Karpas-422 (cell line): Measurements from ENCODE around the gene PDX1. TPM values are rescaled to one million over a fixed set of nuclear protein-coding genes. Genes with fewer than 3 reads are reported as not detected.
A peak's percentile ranks its signal among the peaks of the same experiment; 100 is the strongest.

Experiments
- DNase-seq: peaks from one replicate; pipeline ENCODE4 v3.0.0-alpha.2; 2015
- H2AFZ ChIP-seq: fragments of 200-600 bp; sonication (generic); 2 replicates; pipeline ENCODE4 v1.6.1; 2014; ENCODE audit warnings: antibody characterized with exemption, low read length, mixed read lengths
- H3K27ac ChIP-seq: fragments of 200-600 bp; sonication (generic); 2 replicates; pipeline ENCODE4 v1.5.1; 2014; ENCODE audit warnings: mild to moderate bottlenecking, low read length, moderate library complexity
- H3K27me3 ChIP-seq: fragments of 200-600 bp; sonication (generic); 2 replicates; pipeline ENCODE4 v1.6.1; 2014; ENCODE audit warnings: low read length, mixed read lengths
- H3K36me3 ChIP-seq: fragments of 200-600 bp; sonication (generic); 2 replicates; pipeline ENCODE4 v1.6.1; 2014; ENCODE audit warnings: low read length, mixed read lengths; ENCODE audit not compliant: insufficient read depth
- H3K4me1 ChIP-seq: fragments of 200-600 bp; sonication (generic); 2 replicates; pipeline ENCODE4 v1.6.1; 2014; ENCODE audit warnings: mild to moderate bottlenecking, low read length, mixed read lengths
- H3K4me2 ChIP-seq: fragments of 200-600 bp; sonication (generic); 2 replicates; pipeline ENCODE4 v1.6.1; 2014; ENCODE audit warnings: low read length, low read depth, mild to moderate bottlenecking; ENCODE audit not compliant: poor library complexity, severe bottlenecking
- H3K4me3 ChIP-seq: fragments of 200-600 bp; sonication (generic); 2 replicates; pipeline ENCODE4 v1.5.1; 2014; ENCODE audit warnings: mild to moderate bottlenecking, antibody characterized with exemption, low read length, mixed read lengths
- H3K79me2 ChIP-seq: fragments of 200-600 bp; sonication (generic); 2 replicates; pipeline ENCODE4 v1.6.1; 2014; ENCODE audit warnings: mild to moderate bottlenecking, low read length, mixed read lengths
- H3K9ac ChIP-seq: fragments of 200-600 bp; sonication (generic); 2 replicates; pipeline ENCODE4 v1.6.0; 2014; ENCODE audit warnings: low read length
- H3K9me2 ChIP-seq: fragments of 200-600 bp; sonication (generic), shearing (Covaris generic); replicated peaks from 2 replicates; pipeline ENCODE4 v1.6.0; 2014; ENCODE audit warnings: mild to moderate bottlenecking, low read length, moderate library complexity; ENCODE audit not compliant: insufficient read depth
- H3K9me3 ChIP-seq: fragments of 300-700, 200-600 bp; sonication (generic); 2 replicates; pipeline ENCODE4 v1.6.1; 2014; ENCODE audit warnings: low read length, mixed read lengths
- H4K20me1 ChIP-seq: fragments of 200-600 bp; sonication (generic); 2 replicates; pipeline ENCODE4 v1.6.1; 2014; ENCODE audit warnings: mild to moderate bottlenecking, antibody characterized with exemption, low read length, low read depth; ENCODE audit not compliant: insufficient read depth
- total RNA-seq: library from RNA; depleted of rRNA; stranded (reverse); fragments of >200 nt; shearing (Covaris generic); gene quantifications from 2 replicates; pipeline ENCODE4 v1.2.3, GENCODE V29; 2014; ENCODE audit warnings: low replicate concordance

Gene PDX1
- total RNA-seq, 1 experiment from 2014 or later, result not detected

DNA sequence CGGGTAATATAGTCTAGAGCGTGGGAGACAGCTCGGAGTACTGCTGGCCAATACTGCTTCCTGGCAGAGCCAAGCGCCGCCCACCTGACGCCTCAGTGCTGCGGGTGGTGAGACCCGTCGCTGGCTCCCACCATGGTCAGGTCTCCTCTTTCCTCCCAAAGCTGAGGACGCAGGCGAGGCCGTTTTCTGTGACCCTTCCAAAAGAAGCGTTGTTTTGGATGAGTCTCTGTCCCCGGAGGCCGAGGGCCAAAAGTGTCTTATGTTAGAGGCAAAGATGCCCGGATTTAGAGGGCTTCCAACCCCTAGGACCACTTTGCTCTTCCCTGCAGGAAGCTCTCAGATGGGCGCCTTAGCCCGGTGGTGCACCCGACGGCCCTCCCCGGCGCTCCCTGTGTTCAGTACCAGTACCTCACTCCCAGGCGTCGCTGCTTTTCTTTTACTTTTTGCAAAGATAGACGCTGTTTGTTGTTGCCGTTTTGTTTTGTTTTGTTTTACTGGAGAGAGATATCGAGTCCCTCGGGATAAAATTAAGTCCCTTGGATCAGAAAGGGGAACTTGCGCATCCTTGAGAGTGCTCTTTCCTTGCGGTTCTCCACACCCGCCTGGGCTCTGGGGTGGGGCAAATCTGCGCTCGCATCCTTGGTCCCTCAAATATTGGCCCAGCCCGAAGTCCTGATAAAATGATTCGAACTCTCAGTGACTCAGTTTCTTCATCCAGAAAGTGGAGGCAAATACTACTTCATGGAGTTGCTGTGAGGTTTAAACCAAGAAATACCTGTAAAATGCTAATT, 7.0 kb downstream of the PDX1 start:
- H3K79me2 ChIP-seq, result no peaks in the 10 kb centered on the region
- H4K20me1 ChIP-seq, result no peaks in the 10 kb centered on the region
- no peak overlapping the region for H3K4me2 ChIP-seq
- H3K4me1 ChIP-seq, result no peaks in the 10 kb centered on the region
- no peaks in the 10 kb centered on the region for H3K27me3 ChIP-seq
- H2AFZ ChIP-seq, result no peak overlapping the region
- H3K36me3 ChIP-seq, result no peaks in the 10 kb centered on the region
- H3K9ac ChIP-seq, result no peak overlapping the region
- no peak overlapping the region for H3K4me3 ChIP-seq
- no peaks in the 10 kb centered on the region for H3K9me2 ChIP-seq
- no peak for DNase-seq
- H3K9me3 ChIP-seq, result no peaks in the 10 kb centered on the region
- no peak overlapping the region for H3K27ac ChIP-seq

DNA sequence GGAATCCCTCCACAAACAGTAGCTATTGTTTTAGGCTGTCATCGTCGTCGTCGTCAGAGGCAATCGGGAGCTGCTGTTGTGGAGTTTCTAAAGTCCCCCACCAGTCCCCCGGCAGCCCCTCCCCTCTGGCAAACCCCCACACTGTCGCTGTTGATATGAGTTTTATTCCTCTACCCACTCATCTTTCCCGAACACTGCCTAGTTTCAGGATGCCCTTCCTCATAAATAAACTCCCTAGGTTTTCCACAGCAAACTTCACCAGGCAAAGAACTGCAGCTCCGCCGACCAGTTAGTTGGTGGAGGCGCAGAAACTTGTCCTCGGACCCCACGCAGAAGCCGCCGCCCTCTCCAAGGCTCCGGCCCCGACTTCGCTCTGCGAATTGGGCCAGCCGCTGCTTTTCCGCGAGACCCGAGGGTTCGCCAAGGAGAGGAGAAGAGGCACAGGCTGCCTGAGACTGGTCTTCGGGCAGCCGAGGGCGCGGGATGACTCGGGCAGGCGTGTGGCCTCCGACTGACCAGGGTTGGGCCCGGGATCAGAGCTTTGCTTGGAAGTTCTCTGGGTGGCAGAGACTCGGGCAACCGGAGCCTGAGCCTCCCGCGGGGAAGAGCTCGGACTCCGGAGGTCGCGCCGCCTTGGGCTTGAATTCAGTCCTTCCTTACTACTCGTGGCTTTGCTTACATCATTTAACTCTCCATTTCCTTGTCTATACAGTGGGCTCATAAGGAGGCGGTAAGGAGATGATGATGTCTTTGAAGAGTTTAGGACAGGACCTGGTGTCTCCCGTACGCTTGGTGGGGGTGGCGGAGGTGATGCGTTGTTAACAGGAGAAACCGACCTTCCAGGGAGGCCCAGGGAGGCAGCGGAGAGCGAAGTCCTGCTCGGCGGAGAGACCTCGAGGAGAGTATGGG, 7.9 kb downstream of the PDX1 start:
- no peaks in the 10 kb centered on the region for H4K20me1 ChIP-seq
- no peaks in the 10 kb centered on the region for H3K9me3 ChIP-seq
- no peaks in the 10 kb centered on the region for H3K9me2 ChIP-seq
- H2AFZ ChIP-seq, result no peak overlapping the region
- H3K27ac ChIP-seq, result no peak overlapping the region
- no peaks in the 10 kb centered on the region for H3K4me1 ChIP-seq
- no peak overlapping the region for H3K9ac ChIP-seq
- no peaks in the 10 kb centered on the region for H3K79me2 ChIP-seq
- DNase-seq, result no peak
- H3K27me3 ChIP-seq, result no peaks in the 10 kb centered on the region
- no peaks in the 10 kb centered on the region for H3K36me3 ChIP-seq
- H3K4me2 ChIP-seq, result no peak overlapping the region
- no peak overlapping the region for H3K4me3 ChIP-seq

DNA sequence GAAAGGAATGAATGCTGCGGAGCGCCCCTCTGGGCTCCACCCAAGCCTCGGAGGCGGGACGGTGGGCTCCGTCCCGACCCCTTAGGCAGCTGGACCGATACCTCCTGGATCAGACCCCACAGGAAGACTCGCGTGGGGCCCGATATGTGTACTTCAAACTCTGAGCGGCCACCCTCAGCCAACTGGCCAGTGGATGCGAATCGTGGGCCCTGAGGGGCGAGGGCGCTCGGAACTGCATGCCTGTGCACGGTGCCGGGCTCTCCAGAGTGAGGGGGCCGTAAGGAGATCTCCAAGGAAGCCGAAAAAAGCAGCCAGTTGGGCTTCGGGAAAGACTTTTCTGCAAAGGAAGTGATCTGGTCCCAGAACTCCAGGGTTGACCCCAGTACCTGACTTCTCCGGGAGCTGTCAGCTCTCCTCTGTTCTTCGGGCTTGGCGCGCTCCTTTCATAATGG, 8.6 kb downstream of the PDX1 start:
- Histone ChIP-seq H3K4me3 (no peak overlapping the region), H3K36me3 (no peaks in the 10 kb centered on the region), H3K9me2 (no peaks in the 10 kb centered on the region), H3K79me2 (no peaks in the 10 kb centered on the region), H2AFZ (no peak overlapping the region), H3K9ac (no peak overlapping the region), H3K4me1 (no peaks in the 10 kb centered on the region), H3K27me3 (no peaks in the 10 kb centered on the region), H3K4me2 (no peak overlapping the region), H3K9me3 (no peaks in the 10 kb centered on the region), H4K20me1 (no peaks in the 10 kb centered on the region), H3K27ac (no peak overlapping the region)
- DNase-seq, result no peak

DNA sequence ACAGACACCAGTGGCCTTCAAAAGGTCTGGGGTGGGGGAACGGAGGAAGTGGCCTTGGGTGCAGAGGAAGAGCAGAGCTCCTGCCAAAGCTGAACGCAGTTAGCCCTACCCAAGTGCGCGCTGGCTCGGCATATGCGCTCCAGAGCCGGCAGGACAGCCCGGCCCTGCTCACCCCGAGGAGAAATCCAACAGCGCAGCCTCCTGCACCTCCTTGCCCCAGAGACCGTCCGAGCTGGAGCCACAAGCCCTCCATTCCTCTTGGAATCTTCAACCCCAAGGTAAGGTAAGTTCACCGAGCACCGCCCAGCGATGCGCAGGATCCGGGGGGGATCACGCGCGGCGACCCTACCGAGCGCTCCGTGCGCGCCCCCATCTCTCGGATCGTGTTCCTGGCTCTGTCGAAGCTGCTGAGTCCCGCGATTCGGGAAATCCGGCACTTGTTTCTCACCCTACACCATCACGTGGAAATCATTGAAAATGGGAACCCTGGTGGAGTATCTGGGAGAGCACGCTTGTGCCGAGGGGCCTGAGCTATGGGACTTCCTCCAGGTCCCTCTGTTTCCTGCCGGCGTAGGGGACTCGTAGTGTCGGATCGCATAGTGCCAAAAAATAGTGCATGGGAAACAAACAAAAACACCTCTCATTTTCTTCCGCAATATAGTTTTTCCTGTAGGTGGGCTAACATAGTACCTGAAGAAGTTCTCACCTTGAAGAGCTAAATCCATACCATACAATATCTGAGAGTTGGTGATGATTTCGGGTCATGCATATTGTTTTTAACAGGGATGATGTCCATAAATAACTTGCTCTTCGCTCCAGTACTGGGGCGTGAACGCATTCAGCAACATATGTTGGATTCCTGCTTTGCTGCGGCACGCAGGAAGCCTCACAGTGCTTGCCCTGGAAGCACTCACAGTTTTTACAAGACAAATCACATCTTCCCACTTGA, 9.3 kb downstream of the PDX1 start:
- Histone ChIP-seq H3K4me2 (no peak overlapping the region), H3K27ac (no peak overlapping the region), H3K9ac (no peak overlapping the region), H3K27me3 (no peaks in the 10 kb centered on the region), H3K36me3 (no peaks in the 10 kb centered on the region), H3K4me3 (no peak overlapping the region), H3K79me2 (no peaks in the 10 kb centered on the region), H3K4me1 (no peaks in the 10 kb centered on the region), H4K20me1 (no peaks in the 10 kb centered on the region), H3K9me2 (no peaks in the 10 kb centered on the region), H2AFZ (no peak overlapping the region), H3K9me3 (no peaks in the 10 kb centered on the region)
- no peak for DNase-seq

DNA sequence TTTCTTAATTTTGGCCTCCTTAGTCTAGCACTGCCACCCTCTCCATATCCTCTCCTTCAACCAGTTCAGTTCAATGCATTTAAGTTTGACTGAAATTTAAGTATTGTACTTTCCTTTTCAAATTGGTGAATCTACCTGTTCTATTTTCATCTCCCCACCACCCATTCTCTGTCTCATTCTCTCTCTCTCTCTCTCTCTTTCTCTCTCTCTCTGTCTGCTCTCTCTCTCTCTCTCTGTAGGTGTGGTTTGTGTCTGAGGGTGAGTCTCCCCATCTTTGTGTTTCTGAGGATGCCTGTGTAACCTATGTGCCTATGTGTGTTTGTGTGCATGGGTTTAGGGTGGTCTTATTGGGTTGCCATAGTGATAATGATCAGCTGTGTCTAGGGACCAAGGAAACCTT, 10.1 kb downstream of the PDX1 start:
- Histone ChIP-seq H3K9me2 (no peaks in the 10 kb centered on the region), H2AFZ (no peak overlapping the region), H4K20me1 (no peaks in the 10 kb centered on the region), H3K36me3 (no peaks in the 10 kb centered on the region), H3K4me1 (no peaks in the 10 kb centered on the region), H3K27ac (no peak overlapping the region), H3K79me2 (no peaks in the 10 kb centered on the region), H3K4me2 (no peak overlapping the region), H3K27me3 (no peaks in the 10 kb centered on the region), H3K9ac (no peak overlapping the region), H3K9me3 (no peaks in the 10 kb centered on the region), H3K4me3 (no peak overlapping the region)
- no peak for DNase-seq

DNA sequence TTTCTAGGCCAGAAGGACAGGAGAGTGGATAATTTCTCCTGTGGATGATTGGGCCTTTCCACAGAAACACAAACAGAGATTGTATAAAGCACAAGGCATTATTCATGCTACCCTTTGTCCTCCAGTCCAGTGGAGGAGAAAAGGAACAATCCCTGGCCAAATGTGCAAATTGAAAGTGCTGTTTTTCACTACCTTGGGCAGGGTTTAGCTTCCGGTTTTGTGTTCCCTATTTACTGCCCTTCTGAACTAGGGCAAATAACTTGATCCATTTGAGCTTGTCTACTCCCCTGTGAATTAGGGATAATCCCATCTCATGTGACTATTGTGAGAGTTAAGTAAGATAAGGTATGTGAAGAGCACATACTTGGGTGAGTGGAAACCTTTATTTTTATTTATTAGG, 13.3 kb downstream of the PDX1 start:
- no peaks in the 10 kb centered on the region for H3K27me3 ChIP-seq
- no peak overlapping the region for H3K4me3 ChIP-seq
- no peak overlapping the region for H3K4me2 ChIP-seq
- no peak for DNase-seq
- H3K27ac ChIP-seq, result no peak overlapping the region
- no peak overlapping the region for H3K9ac ChIP-seq
- H2AFZ ChIP-seq, result no peak overlapping the region
- no peaks in the 10 kb centered on the region for H4K20me1 ChIP-seq
- no peaks in the 10 kb centered on the region for H3K4me1 ChIP-seq
- no peaks in the 10 kb centered on the region for H3K36me3 ChIP-seq
- H3K79me2 ChIP-seq, result no peaks in the 10 kb centered on the region
- H3K9me2 ChIP-seq, result no peaks in the 10 kb centered on the region
- H3K9me3 ChIP-seq, result no peaks in the 10 kb centered on the region

DNA sequence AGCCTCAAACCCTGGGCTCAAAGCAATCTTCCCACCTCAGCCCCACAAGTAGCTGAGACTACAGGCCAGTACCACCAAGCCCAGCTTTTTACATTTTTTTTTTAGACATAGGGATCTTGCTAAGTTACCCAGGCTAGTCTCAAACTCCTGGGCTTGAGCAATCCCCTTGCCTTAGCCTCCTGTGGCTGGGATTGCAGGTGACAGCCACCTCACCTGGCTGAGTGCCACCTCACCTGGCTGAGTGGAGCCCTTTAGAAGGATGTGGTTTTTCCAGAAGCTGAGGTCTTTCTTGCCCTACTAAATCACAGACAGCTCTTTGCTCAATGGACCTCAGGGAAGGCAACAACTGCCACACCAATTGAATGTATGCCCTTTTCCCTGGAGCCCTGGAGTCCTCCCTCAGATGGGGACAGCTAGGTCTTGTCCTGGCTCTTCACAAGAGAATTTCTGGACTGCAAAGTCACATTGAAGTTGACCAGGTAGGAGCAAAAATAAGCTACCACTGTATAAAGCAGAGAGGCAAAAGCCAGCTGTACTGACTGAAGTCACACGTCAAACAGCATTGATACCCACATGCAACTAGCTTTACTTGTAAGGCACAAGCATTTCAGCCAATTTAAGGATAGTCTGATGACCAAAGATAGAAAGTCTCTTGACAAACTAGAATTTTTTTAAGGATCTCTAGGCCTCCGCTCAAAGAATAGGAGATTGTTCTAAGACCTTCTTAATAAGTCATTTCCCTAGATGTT, 14.0 kb downstream of the PDX1 start:
- H3K79me2 ChIP-seq, result no peaks in the 10 kb centered on the region
- no peak overlapping the region for H3K9ac ChIP-seq
- DNase-seq, result peak; percentile 41
- no peaks in the 10 kb centered on the region for H3K9me3 ChIP-seq
- no peaks in the 10 kb centered on the region for H3K36me3 ChIP-seq
- no peaks in the 10 kb centered on the region for H3K27me3 ChIP-seq
- no peaks in the 10 kb centered on the region for H3K9me2 ChIP-seq
- no peaks in the 10 kb centered on the region for H3K4me1 ChIP-seq
- no peak overlapping the region for H2AFZ ChIP-seq
- H3K4me3 ChIP-seq, result no peak overlapping the region
- no peaks in the 10 kb centered on the region for H4K20me1 ChIP-seq
- no peak overlapping the region for H3K27ac ChIP-seq
- no peak overlapping the region for H3K4me2 ChIP-seq
